GM12891 (cell line): ENCODE measurements around the gene AJAP1.

Source experiments
- DNase-seq: peaks from one replicate; pipeline ENCODE4 v3.0.0; 2011; ENCODE audit warnings: low spot score; ENCODE audit not compliant: insufficient read length
- FAIRE-seq: peaks from 2 replicates; lab custom pipeline; 2011; peaks lifted over from hg19 to GRCh38; lab: Jason Lieb, UNC
- PAX5 ChIP-seq: IDR thresholded peaks from 2 replicates; pipeline ENCODE4 v1.6.1; 2011; ENCODE audit warnings: low read length, moderate library complexity, mild to moderate bottlenecking; ENCODE audit not compliant: insufficient read depth, severe bottlenecking
- POLR2A ChIP-seq: IDR thresholded peaks from 2 replicates; pipeline ENCODE4 v1.6.1; 2011; ENCODE audit warnings: low read depth, low read length, control low read depth
- POLR2AphosphoS5 ChIP-seq: IDR thresholded peaks from 2 replicates; pipeline ENCODE4 v1.6.1; 2011; ENCODE audit warnings: low read depth, low read length, control low read depth
- POU2F2 ChIP-seq: IDR thresholded peaks from 2 replicates; pipeline ENCODE4 v1.6.1; 2011; ENCODE audit warnings: low read depth, mild to moderate bottlenecking, control low read depth, low read length, moderate library complexity
- SPI1 ChIP-seq: IDR thresholded peaks from 2 replicates; pipeline ENCODE4 v1.6.1; 2011; ENCODE audit warnings: low read depth, low read length, control low read depth
- TAF1 ChIP-seq: IDR thresholded peaks from 2 replicates; pipeline ENCODE4 v1.6.1; 2011; ENCODE audit warnings: low read depth, low read length, control low read depth

The AJAP1 gene

GRCh38 chr1:4668743-4669700 is 14.6 kb downstream of the AJAP1 start:
- TF ChIP-seq SPI1, result no peak
- no peak for TF ChIP-seq POLR2AphosphoS5
- TF ChIP-seq POLR2A, result no peak
- TF ChIP-seq TAF1, result no peak
- no peak for TF ChIP-seq POU2F2
- TF ChIP-seq PAX5, result no peak
- no peak for DNase-seq
- FAIRE-seq, result no peak

- no peak for DNase-seq
- no peak for TF ChIP-seq TAF1
- TF ChIP-seq POLR2AphosphoS5, result no peak
- TF ChIP-seq PAX5, result no peak
- FAIRE-seq, result no peak
These were observed 15.9 kb downstream of the AJAP1 start for GRCh38 chr1:4670265-4670664.

DNA sequence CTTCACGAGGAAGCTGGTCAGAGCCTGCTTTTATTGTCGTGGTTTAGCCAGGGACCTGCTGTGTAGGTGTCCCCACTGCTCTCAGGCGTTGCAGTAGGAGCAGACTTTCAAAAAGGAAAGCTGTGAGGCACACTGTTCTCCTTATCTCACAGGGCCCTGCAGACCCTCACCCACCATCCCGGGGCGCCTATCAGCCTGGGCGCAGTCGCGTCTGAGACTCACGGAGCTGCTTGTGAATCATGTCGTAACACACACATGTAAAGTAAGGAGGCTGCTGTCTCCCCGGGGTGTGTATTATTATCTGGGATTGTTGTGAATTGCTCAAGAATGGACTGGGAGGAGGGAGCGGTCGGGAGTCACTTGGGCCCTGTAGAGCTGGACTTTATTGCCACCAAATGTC is 17.4 kb downstream of the AJAP1 start:
- no peak for TF ChIP-seq PAX5
- TF ChIP-seq TAF1, result no peak
- no peak for TF ChIP-seq SPI1
- no peak for TF ChIP-seq POLR2AphosphoS5
- no peak for TF ChIP-seq POU2F2
- no peak for TF ChIP-seq POLR2A
- FAIRE-seq (no peak), DNase-seq (no peak)

DNA sequence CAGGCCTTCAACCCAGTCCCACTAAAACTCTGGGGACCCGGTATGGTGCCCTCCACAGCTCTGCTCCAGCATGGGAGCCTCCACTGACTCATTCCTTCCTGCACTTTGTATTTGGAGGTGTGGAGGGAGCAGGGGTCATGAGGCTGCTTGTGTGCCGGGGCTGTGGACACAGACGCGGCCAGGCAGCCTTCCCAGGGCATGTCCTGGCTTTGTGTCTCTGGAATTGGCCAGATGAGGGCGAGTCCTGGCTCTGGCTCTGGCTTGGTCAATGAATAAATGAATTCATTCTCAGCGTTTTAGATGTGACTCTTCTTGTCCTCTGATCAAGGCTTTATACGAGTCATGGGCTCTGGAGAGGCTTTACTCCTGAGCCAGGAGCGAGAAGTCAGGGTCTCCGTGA is 19.1 kb downstream of the AJAP1 start:
- no peak for TF ChIP-seq POLR2A
- no peak for TF ChIP-seq POLR2AphosphoS5
- TF ChIP-seq TAF1, result no peak
- no peak for TF ChIP-seq SPI1
- TF ChIP-seq PAX5, result no peak
- no peak for TF ChIP-seq POU2F2
- FAIRE-seq, result no peak

DNA sequence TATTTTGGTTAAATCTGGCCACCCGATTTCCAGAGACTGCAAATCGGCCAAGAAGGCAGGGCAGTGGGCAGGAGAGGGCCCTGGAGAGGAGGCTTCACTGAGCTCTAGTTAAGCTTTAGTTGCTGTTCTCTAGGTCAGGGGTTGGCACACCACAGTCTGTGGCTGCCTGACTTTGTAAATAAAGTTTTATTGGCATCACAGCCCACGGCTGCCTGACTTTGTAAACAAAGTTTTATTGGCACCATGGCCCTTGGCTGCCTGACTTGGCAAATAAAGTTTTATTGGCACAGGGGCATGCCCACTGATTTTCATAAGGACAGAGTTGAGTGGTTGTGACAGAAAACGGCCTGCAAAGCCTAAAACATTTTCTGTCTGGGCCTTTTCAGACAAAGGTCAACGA is 19.7 kb downstream of the AJAP1 start:
- TF ChIP-seq POLR2AphosphoS5 (no peak), SPI1 (no peak), TAF1 (no peak), POLR2A (no peak), POU2F2 (no peak), PAX5 (no peak)
- no peak for DNase-seq
- FAIRE-seq, result no peak

More for the DNA sequence above, 19.1 kb downstream of the AJAP1 start:
- no peak for DNase-seq

DNA sequence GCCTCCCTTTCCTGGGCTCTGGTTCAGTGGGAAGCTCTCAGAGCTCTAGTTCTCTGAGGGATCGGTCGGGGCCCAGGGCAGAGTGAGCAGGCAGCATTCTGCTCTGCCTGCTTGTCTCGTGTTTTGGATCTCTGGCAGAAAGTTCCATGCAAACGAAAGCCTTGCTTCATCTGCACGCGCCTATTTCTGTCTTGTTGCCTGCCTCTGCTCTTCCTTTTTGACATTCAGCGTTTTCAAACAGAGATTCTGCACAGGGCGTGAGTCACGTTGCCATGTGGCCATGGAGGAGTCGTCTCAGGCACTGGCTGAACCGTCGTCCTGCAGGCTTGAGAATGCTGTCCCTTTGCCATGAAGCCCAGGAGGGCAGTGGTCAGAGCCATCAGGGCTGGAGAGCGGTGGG is 20.3 kb downstream of the AJAP1 start:
- FAIRE-seq (no peak), DNase-seq (no peak)

DNA sequence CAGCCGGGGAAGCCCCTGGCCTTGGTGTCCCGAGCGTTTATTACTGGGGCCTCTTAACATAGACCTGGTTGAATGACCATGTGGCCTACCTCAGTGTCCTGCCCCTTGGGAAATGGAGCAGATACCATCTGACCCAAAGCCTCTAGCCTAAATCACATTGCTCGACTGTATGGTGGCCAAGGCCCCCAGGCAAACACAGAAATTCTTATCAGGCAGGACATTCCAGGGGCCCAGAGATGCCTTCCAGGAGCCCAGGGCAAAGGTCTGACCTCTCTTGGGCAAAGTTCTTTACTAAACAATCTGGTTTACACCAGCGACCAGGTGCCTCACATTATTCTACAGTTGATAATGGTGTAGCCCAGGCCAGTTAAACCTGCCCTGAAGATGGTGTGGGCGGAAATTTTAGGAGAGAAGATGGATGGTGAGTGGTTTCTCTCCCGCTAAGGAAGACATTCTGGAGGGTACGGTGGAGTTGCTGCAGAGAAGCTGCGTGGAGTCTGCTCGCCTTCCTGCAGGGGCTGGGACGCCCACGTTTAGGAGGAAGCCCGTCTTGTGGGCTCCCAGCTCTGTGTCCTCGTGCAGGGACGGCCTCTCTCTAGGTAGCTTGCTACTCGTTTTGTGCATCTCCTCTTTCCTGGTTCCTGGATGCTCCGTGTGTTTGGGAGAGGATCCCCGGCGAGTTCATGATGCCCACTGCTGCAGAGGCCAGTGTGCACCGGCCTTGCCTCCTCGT is 21.2 kb downstream of the AJAP1 start:
- FAIRE-seq (no peak), DNase-seq (no peak)
- TF ChIP-seq POU2F2, result no peak
- TF ChIP-seq POLR2AphosphoS5, result no peak
- no peak for TF ChIP-seq TAF1
- no peak for TF ChIP-seq POLR2A
- no peak for TF ChIP-seq PAX5
- TF ChIP-seq SPI1, result no peak

More for the DNA sequence above, 20.3 kb downstream of the AJAP1 start:
- TF ChIP-seq PAX5, result no peak
- TF ChIP-seq POU2F2, result no peak
- no peak for TF ChIP-seq POLR2A
- TF ChIP-seq POLR2AphosphoS5, result no peak
- TF ChIP-seq SPI1, result no peak

GRCh38 chr1:4676253-4676652 is 21.8 kb downstream of the AJAP1 start:
- no peak for FAIRE-seq
- TF ChIP-seq POLR2AphosphoS5 (no peak), POU2F2 (no peak), TAF1 (no peak), POLR2A (no peak), SPI1 (no peak), PAX5 (no peak)

GRCh38 chr1:4677608-4678007 is 23.2 kb downstream of the AJAP1 start:
- FAIRE-seq, result no peak
- no peak for DNase-seq
- no peak for TF ChIP-seq PAX5
- no peak for TF ChIP-seq POLR2A
- TF ChIP-seq POU2F2, result no peak
- TF ChIP-seq TAF1, result no peak
- TF ChIP-seq POLR2AphosphoS5, result no peak

More at GRCh38 chr1:4676253-4676652, 21.8 kb downstream of the AJAP1 start:
- no peak for DNase-seq
